CD4-positive, alpha-beta T cell treated with Interleukin-6 at 100 ng/mL for 8 hours (primary cell): ENCODE results near the gene GALNT12.

Experiments used
- DNase-seq: peaks from one replicate; pipeline ENCODE4 v3.0.0-alpha.2; 2020; ENCODE audit warnings: mixed read lengths, low spot score

GALNT12 gene

DNA sequence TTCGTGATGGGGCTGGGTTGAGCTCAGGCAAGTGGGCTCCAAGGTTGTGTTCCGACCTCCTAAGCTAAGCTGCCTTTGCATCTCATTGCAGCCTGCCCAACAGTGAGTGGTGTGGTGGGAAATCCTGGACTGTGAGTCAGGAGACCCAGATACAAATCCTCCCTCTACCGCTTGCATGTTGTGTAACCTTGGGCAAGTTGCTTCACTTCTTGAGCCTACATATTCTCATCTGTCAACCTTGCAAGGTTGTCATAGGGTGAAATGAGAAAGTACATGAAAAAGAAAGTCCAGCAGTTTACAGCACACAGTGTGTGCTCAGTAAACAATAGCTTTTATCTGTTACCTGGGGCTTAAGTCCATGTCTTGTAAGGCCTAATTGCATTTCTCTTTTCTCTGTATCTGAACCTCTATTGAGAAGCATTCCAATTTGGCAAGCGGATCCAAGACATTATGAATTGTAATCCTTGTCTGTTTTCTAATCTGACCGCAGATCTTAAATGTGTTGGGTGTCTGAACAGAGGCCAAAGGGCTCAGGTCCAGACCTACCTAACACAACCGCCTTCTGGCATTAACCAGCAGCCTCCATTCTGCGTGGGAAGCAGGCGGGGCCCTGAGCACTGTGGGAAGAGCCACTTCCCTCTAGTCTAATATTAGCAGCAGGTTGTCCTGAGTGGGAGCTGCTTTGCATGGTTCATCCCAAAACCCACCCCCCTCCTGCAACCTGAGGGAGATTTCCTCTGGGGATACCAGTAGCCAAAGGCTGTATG lies 1.8 kb upstream of the GALNT12 start:
- DNase-seq: no peak

DNA sequence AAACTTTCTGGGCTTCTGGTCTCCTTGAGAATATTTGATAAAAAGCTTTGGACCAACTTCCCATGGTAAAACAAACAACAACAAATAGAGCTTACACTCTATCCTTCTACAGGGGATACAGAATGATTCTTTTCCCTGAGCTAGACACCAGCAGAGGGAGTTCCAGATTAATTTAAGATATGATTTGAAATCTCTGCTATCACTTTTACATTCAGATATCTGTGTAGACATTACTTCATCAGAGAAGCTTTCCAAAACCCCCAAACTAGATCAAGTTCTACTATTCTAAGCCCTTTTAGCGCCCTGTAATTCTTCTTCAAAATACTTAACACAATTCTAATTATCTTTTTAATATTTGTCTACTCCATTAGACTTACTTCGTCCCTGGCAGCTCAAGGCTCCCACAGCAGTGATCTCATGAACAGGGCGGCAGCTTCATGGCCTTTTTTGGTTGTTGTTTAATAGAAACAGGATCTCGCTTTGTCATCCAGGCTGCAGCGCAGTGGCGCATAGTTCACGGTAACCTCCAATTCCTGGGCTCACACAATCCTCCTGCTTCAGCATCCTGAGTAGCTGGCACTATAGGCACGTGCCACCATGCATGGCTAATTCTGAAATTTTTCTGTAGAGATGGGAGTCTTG lies 955 bp upstream of the GALNT12 start:
- no peak for DNase-seq

DNA sequence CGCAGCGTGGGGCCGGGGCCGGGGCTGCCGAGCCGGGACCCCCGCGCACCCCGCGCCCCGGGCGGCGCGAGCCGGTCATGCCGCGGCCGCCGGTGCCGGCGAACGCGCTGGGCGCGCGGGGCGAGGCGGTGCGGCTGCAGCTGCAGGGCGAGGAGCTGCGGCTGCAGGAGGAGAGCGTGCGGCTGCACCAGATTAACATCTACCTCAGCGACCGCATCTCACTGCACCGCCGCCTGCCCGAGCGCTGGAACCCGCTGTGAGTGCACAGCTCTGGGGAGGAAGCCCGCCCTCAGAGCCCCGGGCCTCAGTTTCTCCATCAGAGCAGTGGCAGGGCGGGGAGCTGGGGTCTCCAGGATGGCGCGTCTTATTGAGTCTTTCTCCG lies 335 bp downstream of the GALNT12 start:
- DNase-seq: no peak

DNA sequence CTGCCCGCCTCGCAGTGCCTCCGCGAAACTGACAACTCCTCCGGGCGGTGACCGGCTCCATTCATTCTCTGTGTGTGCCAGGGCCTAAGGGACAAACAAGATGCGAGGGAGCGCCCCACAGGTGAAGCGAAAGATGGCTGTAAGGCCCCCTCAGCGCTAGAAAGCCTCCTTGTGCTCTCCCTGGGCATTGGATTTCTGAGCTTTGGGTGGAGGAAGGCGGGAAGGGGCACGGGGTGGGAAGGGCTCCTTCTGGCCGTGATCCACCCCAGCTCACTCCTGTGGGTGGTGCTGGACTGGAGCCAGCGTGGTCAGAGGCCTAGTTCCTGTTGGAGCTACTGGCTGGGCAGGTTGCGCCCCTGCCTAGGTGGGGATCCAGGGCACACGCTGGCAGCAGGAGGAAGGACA lies 943 bp downstream of the GALNT12 start:
- DNase-seq: no peak

DNA sequence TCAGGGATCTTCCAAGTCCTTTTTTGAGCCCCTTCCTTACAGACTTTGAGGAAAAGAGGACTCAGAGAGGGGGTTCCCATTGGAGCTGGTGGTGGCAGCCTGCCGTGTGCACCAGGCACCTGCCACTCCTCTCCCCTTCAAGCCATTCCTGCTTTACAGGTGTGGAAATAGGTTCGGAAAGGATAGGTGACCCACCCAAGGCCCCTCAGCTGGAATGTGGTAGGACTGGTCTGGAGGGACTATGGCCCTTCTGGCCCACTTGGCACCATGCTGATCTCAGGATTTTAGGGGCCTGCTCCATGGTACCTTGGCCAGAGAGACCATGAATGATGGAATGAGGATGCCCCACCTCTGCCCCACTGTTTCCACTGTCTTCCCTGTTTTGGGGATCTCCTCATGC lies 1.4 kb downstream of the GALNT12 start:
- no peak for DNase-seq

DNA sequence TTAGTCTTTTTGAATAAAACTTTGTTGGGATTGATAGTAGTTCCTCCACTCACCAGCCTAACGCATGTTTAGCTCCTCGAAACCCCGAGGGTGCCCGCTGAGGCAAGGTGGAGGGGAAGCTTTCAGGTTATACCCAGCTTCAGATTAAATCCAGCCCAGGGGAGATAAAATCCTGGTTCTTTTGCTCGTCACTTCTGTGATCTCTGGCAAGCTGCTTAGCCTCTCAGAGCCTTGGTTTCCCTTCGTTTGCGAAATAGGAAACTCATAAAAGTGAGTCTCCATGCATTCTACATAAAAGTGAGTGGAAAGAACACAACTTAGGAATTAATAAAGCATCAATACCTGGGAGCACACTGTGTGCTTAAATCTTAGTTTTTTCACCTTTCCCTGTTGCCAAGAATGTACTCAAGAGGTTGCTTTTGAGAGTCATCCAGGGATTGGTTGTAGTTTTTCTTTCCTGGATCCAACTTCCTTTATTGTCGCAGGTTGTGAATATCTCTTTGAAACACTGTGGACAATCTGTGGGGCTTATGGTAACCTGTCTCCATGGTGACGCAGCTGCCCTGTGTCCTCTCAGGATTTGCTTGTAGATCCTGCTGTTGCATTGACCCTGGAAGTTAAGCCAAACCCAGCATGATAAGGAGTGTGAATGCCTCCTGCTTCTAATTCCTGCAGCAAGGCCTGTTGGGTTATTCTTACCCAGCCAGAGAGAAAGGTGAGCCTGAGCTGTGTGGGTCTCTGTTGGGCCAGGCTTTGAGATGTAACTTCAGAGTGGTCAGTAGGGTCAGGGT lies 2.0 kb downstream of the GALNT12 start:
- DNase-seq: no peak

DNA sequence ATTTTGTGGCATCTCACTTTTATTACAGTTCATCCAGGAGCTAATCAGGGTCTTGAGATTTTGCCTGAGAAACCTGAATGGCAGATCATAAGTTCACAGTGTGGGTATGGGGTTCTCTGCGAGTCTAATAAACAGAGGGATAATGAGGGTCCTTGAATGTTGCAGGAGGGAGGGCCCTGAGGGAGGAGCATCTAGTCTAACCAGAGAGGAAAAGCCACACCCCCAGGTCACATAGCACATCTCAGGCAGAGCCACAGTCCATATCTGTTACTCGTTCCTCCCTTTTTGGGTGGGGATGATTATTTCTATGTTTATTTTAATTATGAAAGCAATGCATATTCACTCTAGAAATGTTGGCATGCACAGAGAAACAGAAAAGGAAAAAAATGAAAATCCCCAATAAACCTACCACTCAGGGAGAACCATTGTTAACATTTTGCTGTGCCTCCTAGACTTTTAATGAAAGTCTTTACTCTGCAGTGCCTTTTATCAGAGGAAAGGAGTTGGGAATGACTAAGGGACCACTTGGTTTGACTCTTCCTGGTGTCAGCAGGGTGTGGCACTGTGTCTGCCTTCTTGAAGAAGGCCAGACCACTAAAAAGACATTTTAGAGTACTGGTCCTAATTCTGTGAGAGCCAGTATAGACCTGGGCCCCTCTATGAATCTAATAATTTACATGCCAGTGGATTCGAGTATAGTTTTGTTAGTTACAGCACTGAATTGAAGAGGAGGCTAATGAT lies 2.8 kb downstream of the GALNT12 start:
- DNase-seq: no peak

DNA sequence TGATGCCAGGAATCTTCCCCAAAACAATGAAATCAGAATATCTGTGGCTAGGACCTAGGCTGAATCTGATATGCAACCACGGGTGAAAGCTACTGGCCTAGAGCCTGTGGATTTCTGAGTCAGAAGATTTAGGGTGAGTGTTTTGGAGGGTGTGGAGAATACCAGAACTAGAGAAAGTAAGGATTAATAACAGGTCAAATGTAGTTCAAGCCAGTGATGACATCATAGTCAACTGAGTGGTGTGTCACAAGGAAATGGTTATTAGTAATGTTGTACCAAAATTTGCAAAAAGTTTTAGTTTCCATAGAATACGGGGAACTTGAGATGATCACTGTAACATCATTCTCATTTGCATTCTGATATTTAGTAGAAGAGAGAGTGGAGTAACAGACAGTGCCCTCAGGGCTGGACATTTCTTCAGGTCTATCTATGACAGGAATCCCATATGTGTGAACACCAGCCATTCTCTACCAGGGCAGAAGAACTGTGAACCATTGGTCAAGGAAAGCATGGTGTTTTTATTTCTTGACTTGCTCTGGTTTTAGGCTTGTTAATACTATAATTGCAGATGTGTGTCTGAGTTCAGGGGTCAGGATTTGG lies 3.7 kb downstream of the GALNT12 start:
- DNase-seq: no peak

DNA sequence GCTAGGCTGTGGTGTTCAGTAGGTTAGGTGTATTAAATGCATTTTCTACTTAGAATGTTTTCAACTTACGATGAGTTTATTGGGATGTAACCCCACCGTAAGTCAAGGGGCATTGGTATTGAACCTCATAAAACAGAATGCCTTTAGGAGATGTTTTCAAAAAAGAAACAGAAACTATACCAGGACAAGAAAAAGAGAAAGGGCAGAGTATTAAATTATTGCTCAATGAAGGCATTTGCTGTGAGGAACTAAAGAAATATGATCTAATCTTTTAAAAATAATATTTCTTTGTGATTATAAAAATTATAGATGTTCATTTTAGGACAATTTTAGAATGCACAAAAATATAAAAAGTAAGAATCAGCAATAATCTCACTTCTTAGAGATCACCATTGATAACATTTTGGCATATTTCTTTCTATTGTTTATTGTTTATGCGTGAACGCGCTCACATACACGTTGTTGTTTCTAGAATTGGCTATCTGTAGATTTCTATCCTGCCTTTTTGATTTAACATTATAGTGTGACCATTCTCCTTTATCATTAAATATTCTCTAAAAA lies 8.0 kb downstream of the GALNT12 start:
- no peak for DNase-seq

DNA sequence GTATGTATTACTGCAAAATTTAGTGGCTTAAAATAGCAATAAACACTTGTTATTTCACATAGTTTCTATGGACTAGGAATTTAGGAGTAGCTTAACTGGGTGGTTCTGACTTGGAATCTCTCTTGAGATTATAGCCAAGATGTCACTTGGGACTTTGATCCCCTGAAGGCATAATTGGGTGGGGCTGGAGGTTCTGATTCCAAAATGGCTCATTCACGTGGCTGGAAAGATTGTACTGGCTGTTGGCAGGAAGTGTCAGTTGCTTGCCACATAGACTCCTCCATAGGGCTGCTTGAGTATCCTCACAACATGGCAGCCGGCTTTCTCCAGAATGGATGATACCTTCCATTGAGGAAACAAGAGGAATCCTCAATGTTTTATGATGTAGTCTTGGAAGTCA lies 11.3 kb downstream of the GALNT12 start:
- no peak for DNase-seq

DNA sequence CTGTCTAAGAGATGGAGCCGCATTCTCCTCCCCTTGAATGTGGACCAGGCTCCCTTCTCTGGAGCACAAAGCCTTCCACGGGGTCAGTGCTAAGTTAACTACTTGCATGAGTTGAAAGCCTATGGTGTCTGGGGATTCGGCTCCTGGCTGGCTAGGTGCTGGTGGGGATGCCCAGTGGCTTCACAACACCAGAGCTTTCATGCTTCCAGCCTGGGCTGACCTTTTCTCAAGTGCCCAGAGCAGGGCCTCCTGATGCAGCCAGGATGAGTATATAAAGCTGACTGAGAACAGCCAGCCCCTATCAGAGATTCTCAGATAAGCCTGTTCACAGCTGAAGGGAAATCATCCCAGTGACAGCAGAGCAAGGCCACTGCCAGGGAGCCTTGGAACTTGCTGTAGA lies 11.8 kb downstream of the GALNT12 start:
- DNase-seq: no peak

DNA sequence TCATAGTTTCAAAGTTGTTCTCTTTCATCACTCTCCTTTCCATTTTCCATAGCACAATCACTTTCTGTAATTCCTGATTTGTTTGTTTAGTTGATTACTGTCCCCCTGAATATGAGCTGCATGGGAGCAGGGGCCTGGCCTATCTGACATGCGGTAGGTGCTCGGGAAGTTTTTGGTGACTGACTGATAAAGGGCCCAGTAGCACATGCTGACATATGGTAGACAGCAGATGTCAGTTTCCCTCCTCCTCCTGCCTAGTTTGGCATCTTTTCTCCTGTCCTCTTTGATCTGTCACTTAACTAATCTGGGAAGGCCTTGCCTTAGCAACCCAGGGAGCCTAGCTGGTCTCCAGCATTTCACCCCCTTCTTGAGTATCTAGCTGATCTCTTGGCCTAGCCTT lies 14.4 kb downstream of the GALNT12 start:
- DNase-seq: no peak

DNA sequence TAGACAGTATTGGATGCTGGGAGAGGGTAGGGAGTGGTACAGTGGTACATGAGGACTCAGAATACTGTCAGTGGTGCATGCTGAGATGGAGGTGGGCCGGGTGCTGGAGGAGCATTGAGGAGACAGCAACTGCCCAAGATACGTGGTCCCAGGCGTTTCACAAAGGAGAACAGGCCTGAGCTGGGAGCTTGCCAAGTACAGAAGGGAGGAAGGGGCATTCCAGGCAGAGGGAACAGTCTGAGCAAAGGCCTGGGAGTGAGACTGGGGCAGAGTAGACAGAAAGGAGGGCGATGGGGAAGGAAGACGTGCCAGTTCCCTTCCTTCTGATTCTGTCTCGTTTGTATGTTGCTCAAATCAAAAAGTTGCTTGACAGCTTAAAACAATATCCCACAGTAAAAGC lies 15.2 kb downstream of the GALNT12 start:
- DNase-seq: no peak

DNA sequence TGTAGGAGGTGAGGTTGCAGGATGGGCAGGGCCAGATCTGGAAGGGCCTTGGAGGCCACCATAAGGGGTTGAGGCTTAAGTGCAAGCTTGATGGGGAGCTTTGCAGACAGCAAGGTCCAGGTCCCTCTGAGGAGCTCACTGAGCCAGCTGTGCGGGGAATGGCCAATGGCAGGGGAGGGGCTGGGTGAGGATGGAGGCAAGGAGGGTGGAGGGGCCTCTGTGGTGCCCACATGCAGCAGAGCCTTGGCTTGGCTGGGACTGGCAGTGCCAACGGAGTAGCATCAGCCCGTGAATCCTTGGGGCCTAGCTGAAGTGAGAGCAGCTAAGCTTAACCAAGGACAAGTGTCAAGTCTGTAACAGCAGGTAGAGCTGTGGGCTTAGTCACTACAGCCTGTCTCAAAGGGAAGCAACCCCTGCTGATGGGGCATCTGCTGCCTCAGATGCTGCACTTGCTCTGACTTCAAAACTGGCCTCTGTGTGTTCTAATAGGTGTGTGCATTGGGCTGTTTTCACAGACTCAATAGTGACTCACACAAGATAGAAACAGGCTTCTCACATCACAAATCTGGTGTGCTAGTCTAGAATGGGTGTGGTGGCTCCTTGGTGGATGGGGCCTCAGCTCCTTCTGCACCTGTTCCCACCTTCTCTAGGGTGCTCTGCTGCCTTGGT lies 16.3 kb downstream of the GALNT12 start:
- no peak for DNase-seq

DNA sequence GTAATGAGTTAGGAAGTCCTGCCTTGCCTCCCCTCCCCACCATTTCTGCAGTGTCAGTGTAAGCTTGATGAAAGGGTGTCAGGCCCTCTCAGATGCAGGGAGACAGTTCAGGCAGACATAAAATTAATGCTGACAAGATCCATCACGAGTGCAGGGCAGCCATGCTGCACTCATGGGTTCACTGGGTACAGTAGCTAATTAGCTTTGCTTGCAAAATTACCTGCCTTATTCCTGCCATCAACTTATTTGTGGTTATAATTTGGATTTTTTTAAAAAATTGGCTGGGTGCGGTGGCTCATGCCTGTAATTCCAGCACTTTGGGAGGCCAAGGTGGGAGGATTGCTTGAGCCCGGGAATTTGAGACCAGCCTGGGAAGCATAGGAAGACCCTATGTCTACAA lies 17.9 kb downstream of the GALNT12 start:
- DNase-seq: no peak

DNA sequence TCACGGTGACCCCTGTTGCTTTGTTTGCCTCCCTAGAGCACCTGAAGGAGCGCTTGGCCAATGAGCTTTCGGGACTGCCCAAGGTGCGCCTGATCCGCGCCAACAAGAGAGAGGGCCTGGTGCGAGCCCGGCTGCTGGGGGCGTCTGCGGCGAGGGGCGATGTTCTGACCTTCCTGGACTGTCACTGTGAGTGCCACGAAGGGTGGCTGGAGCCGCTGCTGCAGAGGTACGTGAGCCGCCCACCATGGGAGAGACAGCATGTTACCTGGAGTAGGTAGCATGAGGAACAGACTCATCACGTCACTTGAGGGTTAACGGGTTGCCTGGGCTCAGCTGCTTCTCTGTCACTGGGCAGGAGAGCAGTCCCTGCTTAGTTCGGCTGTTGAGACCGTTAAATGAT lies 19.2 kb downstream of the GALNT12 start:
- no peak for DNase-seq

DNA sequence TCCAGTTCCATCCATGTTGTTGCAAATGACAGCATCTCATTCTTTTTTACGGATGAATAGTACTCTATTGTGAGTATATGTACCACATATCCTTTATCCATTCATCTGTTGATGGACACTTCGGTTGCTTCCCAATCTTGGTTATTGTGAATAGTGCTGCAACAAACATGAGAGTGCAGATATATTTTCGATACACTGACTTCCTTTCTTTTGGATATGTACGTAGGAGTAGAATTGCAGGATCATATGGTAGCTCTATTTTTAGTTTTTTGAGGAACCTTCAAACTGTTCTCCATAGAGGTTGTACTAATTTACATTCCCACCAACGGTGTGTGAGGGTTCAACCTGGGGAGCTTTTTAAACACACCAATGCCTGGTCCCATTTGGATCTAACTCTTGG lies 22.3 kb downstream of the GALNT12 start:
- no peak for DNase-seq

DNA sequence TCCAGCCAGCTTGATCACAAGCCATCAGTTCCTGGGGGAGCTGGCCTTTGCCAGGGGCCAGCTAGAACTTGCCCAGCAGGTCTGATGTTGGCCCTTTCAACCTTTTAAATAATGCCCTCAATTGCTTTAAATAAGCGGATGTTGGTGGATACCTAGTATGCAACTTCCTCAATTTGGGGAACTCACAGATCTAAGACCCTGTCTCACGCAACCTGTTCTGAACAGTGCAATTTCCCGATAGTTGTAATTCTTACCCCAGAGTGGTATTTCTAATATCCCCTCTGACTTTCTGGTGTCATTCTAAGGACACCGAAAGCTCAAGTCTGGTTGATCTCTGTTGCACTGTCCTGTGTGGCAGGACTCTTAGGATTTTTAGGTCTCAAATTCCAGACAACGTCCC lies 23.1 kb downstream of the GALNT12 start:
- DNase-seq: no peak

DNA sequence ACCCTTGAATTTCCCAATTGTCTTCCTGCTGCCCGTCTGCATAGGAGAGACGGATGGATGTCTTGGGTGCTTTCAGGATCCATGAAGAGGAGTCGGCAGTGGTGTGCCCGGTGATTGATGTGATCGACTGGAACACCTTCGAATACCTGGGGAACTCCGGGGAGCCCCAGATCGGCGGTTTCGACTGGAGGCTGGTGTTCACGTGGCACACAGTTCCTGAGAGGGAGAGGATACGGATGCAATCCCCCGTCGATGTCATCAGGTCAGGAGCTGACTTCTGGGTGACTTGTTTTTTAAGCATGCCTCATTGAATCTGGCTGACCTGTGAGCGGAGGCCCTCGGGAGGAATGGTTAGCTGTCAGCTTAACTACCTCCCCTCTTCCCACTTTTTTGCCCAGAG lies 24.2 kb downstream of the GALNT12 start:
- DNase-seq: no peak

DNA sequence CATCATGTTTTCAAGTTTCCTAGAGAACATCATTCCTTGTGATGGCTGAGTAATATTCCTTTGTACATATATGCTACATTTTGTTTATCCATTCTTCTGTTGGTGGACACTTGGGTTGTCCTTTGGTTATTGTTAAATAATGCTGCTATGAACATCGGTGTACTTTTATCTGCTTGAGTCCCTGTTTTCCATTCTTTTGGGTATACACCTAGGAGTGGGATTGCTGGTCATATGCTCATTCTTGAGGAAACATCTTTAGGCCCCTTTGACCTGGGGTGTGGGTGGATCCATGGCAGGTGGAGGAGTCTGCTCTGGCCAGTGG lies 25.3 kb downstream of the GALNT12 start:
- DNase-seq: no peak
